K562 (cell line): ENCODE measurements around the gene RFWD3. TPM values are rescaled to one million over a fixed set of nuclear protein-coding genes. Genes with fewer than 3 reads are reported as not detected.
A peak's percentile ranks its signal among the peaks of the same experiment; 100 is the strongest.

ENCODE experiments used
- ARID1B ChIP-seq: fragments of 450-650 bp; IDR thresholded peaks from 2 replicates; pipeline ENCODE4 v1.6.1; 2016; ENCODE audit warnings: antibody characterized with exemption, mild to moderate bottlenecking, inconsistent platforms
- ARNT ChIP-seq, 2 experiments: fragments of 450-650 bp; IDR thresholded peaks; 2 replicates each; pipeline ENCODE4 v1.6.1; 2016; ENCODE audit warnings: mild to moderate bottlenecking in 1 of 2
- C11orf30 ChIP-seq: fragments of 450-650 bp; IDR thresholded peaks from 2 replicates; pipeline ENCODE4 v1.6.1; 2016; ENCODE audit warnings: low read depth, mild to moderate bottlenecking
- IRF9 ChIP-seq: fragments of 450-650 bp; IDR thresholded peaks from 2 replicates; pipeline ENCODE4 v1.6.1; 2016; ENCODE audit warnings: missing biosample characterization, missing genetic modification characterization
- JUNB ChIP-seq: fragments of 450-650 bp; formaldehyde crosslinking; conservative IDR thresholded peaks from 2 replicates; pipeline ENCODE4 v1.4.0; 2020; ENCODE audit warnings: mild to moderate bottlenecking
- MAFK ChIP-seq: IDR thresholded peaks from 2 replicates; pipeline ENCODE4 v1.6.1; 2011; ENCODE audit warnings: low read length, improper control_type of control experiment
- MBD2 ChIP-seq: sonication (generic); IDR thresholded peaks from 2 replicates; pipeline ENCODE4 v1.6.1; 2016; ENCODE audit warnings: low read depth, borderline replicate concordance
- NCOA1 ChIP-seq: fragments of 450-650 bp; IDR thresholded peaks from 2 replicates; pipeline ENCODE4 v1.6.1; 2016; ENCODE audit warnings: low read depth
- NR2C2 ChIP-seq, 2 experiments: fragments of 200-800 bp in 1 of 2; sonication (Bioruptor generic) in 1 of 2; sonication (generic) in 1 of 2; formaldehyde crosslinking in 1 of 2; IDR thresholded peaks; 2 replicates each; pipeline versions ENCODE4 v1.6.1 to v1.8.0; 2016 to 2022; ENCODE audit warnings: mild to moderate bottlenecking in 1 of 2, missing compliant biosample characterization in 1 of 2, missing genetic modification characterization in 1 of 2, missing genetic modification reagents in 1 of 2
- PHF8 ChIP-seq: fragments of 200-600 bp; sonication (generic); IDR thresholded peaks from 2 replicates; pipeline ENCODE4 v1.6.1; 2012; ENCODE audit warnings: mixed run types, mild to moderate bottlenecking, inconsistent platforms, low read length, moderate library complexity, borderline replicate concordance
- RBM15 ChIP-seq: fragments of 200-400 bp; formaldehyde crosslinking; IDR thresholded peaks from 2 replicates; pipeline ENCODE4 v1.6.1; 2018; ENCODE audit warnings: mild to moderate bottlenecking, low read length, moderate library complexity; ENCODE audit not compliant: insufficient read depth
- RFX7 ChIP-seq: fragments of 250-450 bp; sonication (Bioruptor Pico); IDR thresholded peaks from 2 replicates; pipeline ENCODE4 v1.5.1; 2021; ENCODE audit warnings: mild to moderate bottlenecking
- SMARCC2 ChIP-seq: fragments of 450-650 bp; IDR thresholded peaks from 2 replicates; pipeline ENCODE4 v1.6.1; 2017; ENCODE audit warnings: antibody characterized with exemption, moderate library complexity, mild to moderate bottlenecking, low read depth
- TCF7 ChIP-seq: sonication (generic); IDR thresholded peaks from 2 replicates; pipeline ENCODE4 v1.6.1; 2016; ENCODE audit warnings: antibody characterized with exemption, borderline replicate concordance
- TFAM ChIP-seq: fragments of 250-450 bp; sonication (Bioruptor Pico); conservative IDR thresholded peaks from 2 replicates; pipeline ENCODE4 v1.5.0; 2021; ENCODE audit warnings: mild to moderate bottlenecking, moderate library complexity
- ZC3H4 ChIP-seq: sonication (generic); formaldehyde crosslinking; IDR thresholded peaks from 2 replicates; pipeline ENCODE4 v1.9.0; 2021; ENCODE audit warnings: missing genetic modification reagents, borderline replicate concordance
- polyA plus RNA-seq, 8 experiments: library from polyadenylated mRNA; depleted of rRNA in 4 of 8; stranded (reverse) in 5 of 8; unstranded in 3 of 8; fragments of >200 nt; fragmentation: Nextera tagmentation in 2 of 8; fragmentation: Illumina TruSeq in 1 of 8; extraction: Ambion mirVana in 2 of 8; extraction: Trizol in 1 of 8; gene quantifications; 2 replicates each; pipeline versions ENCODE4 v1.2.1 to v1.2.3, GENCODE V29; 2011 to 2014; ENCODE audit warnings: inconsistent platforms in 1 of 8, missing spikeins in 1 of 8
- total RNA-seq, 7 experiments: library from RNA; depleted of rRNA in 6 of 7; stranded (reverse); fragments of >200 nt in 6 of 7; fragmentation: Illumina TruSeq in 2 of 7; extraction: Trizol in 2 of 7; gene quantifications; 2 replicates each; pipeline versions ENCODE4 v1.2.1 to v1.2.3, GENCODE V29; 2011 to 2021; ENCODE audit warnings: low replicate concordance in 1 of 7
- TF ChIP-seq, protein P1 (sequence below), 2 experiments: fragments of 450-650 bp; formaldehyde crosslinking in 1 of 2; IDR thresholded peaks; 2 replicates each; pipeline versions ENCODE4 v1.4.0 to v1.6.1; 2014 to 2020; ENCODE audit warnings: mild to moderate bottlenecking in 2 of 2, borderline replicate concordance in 1 of 2, low read depth in 1 of 2

RFWD3 gene
- total and polyA plus RNA-seq, 9 of the 15 experiments (the other 6 are each of a cell fraction or from before 2014, with no cell fraction given), result 20.8 to 121 (median 79.0) TPM

- TF ChIP-seq, protein P1, sequence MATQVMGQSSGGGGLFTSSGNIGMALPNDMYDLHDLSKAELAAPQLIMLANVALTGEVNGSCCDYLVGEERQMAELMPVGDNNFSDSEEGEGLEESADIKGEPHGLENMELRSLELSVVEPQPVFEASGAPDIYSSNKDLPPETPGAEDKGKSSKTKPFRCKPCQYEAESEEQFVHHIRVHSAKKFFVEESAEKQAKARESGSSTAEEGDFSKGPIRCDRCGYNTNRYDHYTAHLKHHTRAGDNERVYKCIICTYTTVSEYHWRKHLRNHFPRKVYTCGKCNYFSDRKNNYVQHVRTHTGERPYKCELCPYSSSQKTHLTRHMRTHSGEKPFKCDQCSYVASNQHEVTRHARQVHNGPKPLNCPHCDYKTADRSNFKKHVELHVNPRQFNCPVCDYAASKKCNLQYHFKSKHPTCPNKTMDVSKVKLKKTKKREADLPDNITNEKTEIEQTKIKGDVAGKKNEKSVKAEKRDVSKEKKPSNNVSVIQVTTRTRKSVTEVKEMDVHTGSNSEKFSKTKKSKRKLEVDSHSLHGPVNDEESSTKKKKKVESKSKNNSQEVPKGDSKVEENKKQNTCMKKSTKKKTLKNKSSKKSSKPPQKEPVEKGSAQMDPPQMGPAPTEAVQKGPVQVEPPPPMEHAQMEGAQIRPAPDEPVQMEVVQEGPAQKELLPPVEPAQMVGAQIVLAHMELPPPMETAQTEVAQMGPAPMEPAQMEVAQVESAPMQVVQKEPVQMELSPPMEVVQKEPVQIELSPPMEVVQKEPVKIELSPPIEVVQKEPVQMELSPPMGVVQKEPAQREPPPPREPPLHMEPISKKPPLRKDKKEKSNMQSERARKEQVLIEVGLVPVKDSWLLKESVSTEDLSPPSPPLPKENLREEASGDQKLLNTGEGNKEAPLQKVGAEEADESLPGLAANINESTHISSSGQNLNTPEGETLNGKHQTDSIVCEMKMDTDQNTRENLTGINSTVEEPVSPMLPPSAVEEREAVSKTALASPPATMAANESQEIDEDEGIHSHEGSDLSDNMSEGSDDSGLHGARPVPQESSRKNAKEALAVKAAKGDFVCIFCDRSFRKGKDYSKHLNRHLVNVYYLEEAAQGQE (IDR thresholded peaks at IDR 0.05; ENCODE audit: borderline replicate concordance), result no peak
- TF ChIP-seq, protein P1 (CRISPR knock-in tag; IDR thresholded peaks at IDR 0.05; ENCODE audit: low read depth), result no peak
- TF ChIP-seq PHF8 (no peak), TFAM (CRISPR knock-in tag) (no peak), JUNB (CRISPR knock-in tag) (no peak), ARID1B (no peak), RBM15 (no peak), ARNT (IDR thresholded peaks at IDR 0.05) (no peak), RFX7 (no peak), ZC3H4 (CRISPR knock-in tag) (no peak), IRF9 (tag) (no peak), NR2C2 (CRISPR knock-in tag; IDR thresholded peaks at IDR 0.05) (no peak), NR2C2 (tag; IDR thresholded peaks at IDR 0.05) (no peak), C11orf30 (peak; percentile 64; the same call in 1 of the 2 replicates), MBD2 (no peak), NCOA1 (no peak), MAFK (0 out of 2 replicates have a peak, but pooled peaks have one; percentile 46), TCF7 (no peak), SMARCC2 (no peak)
Observed at GRCh38 chr16:74575807-74576643, 90.7 kb downstream of the RFWD3 start (continued).
